ENCODE results near the gene FAM234B.

DNA sequence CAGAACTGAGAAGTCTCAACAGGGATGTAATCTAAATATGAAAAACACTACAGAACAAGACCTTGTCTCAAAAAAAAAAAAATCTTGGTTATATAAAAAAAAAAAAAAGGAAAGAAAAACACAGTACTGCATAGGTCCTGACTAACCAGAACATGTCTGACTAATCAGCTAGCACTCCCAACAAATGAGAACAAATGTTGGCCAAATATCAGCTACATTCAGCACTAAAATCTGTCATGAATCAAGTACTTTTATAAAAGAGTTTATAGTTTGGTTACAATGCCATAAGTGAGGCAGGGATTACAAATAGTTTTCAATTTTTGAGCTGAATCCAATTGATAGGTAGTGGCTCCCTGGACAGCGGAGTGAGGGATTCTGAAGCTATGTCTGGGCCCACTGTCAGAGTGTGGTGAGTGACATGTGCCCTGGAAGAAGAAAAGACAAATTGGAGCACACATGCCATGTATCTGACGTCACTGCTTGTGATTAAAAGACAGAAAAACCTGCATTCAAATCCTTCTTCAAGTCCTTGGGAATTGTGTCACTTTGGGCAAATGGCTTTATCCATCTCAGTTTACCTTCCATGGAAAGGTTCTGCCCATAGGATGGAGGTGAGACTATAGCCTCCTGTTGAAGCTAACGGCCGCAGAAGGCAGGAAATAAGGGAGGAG lies 5.6 kb upstream of the FAM234B start:
- TF ChIP-seq, protein P1, sequence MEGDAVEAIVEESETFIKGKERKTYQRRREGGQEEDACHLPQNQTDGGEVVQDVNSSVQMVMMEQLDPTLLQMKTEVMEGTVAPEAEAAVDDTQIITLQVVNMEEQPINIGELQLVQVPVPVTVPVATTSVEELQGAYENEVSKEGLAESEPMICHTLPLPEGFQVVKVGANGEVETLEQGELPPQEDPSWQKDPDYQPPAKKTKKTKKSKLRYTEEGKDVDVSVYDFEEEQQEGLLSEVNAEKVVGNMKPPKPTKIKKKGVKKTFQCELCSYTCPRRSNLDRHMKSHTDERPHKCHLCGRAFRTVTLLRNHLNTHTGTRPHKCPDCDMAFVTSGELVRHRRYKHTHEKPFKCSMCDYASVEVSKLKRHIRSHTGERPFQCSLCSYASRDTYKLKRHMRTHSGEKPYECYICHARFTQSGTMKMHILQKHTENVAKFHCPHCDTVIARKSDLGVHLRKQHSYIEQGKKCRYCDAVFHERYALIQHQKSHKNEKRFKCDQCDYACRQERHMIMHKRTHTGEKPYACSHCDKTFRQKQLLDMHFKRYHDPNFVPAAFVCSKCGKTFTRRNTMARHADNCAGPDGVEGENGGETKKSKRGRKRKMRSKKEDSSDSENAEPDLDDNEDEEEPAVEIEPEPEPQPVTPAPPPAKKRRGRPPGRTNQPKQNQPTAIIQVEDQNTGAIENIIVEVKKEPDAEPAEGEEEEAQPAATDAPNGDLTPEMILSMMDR (IDR thresholded peaks at IDR 0.05): no peak
- TF ChIP-seq POLR2A (IDR thresholded peaks at IDR 0.05): no peak
